Esophagus (tissue), 2 donors: Measurements from ENCODE around the gene SLC2A9. TPM values are rescaled to one million over a fixed set of nuclear protein-coding genes. Genes with fewer than 3 reads are reported as not detected.

Source experiments
- H3K27ac ChIP-seq, 2 donors: one replicate each; pipeline ENCODE4 v1.5.1; 2013; ENCODE audit warnings: low read depth in 2 of 2, mild to moderate bottlenecking in 2 of 2, inconsistent platforms in 1 of 2, low read length in 1 of 2, moderate library complexity in 1 of 2
- H3K27me3 ChIP-seq, 2 donors: one replicate each; pipeline ENCODE4 v1.6.1; 2013; ENCODE audit warnings: low read length in 2 of 2, control low read depth in 1 of 2, mild to moderate bottlenecking in 1 of 2; ENCODE audit not compliant: insufficient read depth in 2 of 2, control insufficient read depth in 1 of 2
- H3K36me3 ChIP-seq, 2 donors: one replicate each; pipeline ENCODE4 v1.6.1; 2013; ENCODE audit warnings: low read length in 1 of 2; ENCODE audit not compliant: control insufficient read depth in 2 of 2, insufficient read depth in 2 of 2
- H3K4me1 ChIP-seq, 2 donors: one replicate each; pipeline ENCODE4 v1.6.1; 2013; ENCODE audit warnings: low read length in 1 of 2; ENCODE audit not compliant: control insufficient read depth in 2 of 2, insufficient read depth in 2 of 2
- H3K4me3 ChIP-seq, 2 donors: one replicate each; pipeline ENCODE4 v1.5.1; 2013; ENCODE audit warnings: low read length in 2 of 2, mild to moderate bottlenecking in 2 of 2, low read depth in 1 of 2, moderate library complexity in 1 of 2
- H3K9me3 ChIP-seq, 2 donors: one replicate each; pipeline ENCODE4 v1.6.1; 2013; ENCODE audit warnings: mild to moderate bottlenecking in 2 of 2, low read depth in 1 of 2, low read length in 1 of 2, moderate library complexity in 1 of 2; ENCODE audit not compliant: control insufficient read depth in 2 of 2, insufficient read depth in 1 of 2
- WGBS, 2 donors: extraction: QIAGEN DNeasy Blood & Tissue Kit; methylation state at CpG; one replicate each; pipeline ENCODE4 v1.1.7; 2013; 5-methylcytosine and 5-hydroxymethylcytosine counted together
- polyA plus RNA-seq, 2 donors: library from polyadenylated mRNA; stranded (reverse); fragments of 200-250 nt; gene quantifications; one replicate each; pipeline ENCODE4 v1.2.3, GENCODE V29; 2013
- donor health status: healthy with polysubstance abuse.
- donor health status: Bipolar disorder and iron deficiency.

The SLC2A9 gene
- polyA plus RNA-seq, 2 donors: 4.1 to 5.8 TPM

- Histone ChIP-seq H3K9me3 (no peaks in the 10 kb centered on the region), H3K27me3 (no peaks in the 10 kb centered on the region), H3K4me1 (peaks cover 5 to 32% of the 10 kb centered on the region in 2 donors), H3K27ac (no peak overlapping the region), H3K36me3 (no peaks in the 10 kb centered on the region), H3K4me3 (no peak overlapping the region)
- WGBS, 2 donors: 81 to 82% methylated on average over 5 of the region's 5 CpGs
Measured at GRCh38 chr4:10023050-10023419, 1.7 kb upstream of the SLC2A9 start.

GRCh38 chr4:10022346-10023049 is 1.2 kb upstream of the SLC2A9 start:
- Histone ChIP-seq H3K36me3 (no peaks in the 10 kb centered on the region), H3K27me3 (no peaks in the 10 kb centered on the region), H3K4me3 (no peak overlapping the region), H3K9me3 (no peaks in the 10 kb centered on the region), H3K4me1 (peaks cover 5 to 32% of the 10 kb centered on the region in 2 donors), H3K27ac (peak overlapping the region; percentile 2 to 34)
- WGBS, 2 donors: 48 to 65% methylated on average over 14 of the region's 14 CpGs

DNA sequence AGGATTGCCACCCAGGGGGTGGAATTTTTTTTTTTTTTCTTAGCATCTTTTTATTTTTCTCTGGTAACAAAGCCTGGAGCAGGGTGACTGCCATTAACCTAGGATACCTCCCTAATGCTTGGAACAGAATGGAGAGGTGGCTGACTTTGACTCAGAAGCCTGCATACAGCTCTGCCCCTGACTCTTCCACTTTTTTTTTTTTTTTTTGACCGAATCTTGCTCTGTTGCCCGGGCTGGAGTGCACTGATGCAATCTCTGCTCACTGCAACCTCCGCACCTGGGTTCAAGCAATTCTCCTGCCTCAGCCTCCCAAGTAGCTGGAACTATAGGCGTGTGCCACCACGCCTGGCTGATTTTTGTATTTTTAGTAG is 341 bp upstream of the SLC2A9 start:
- peaks cover 5 to 32% of the 10 kb centered on the region in 2 donors for H3K4me1 ChIP-seq
- H3K27me3 ChIP-seq: no peaks in the 10 kb centered on the region
- no peak overlapping the region for H3K4me3 ChIP-seq
- WGBS, 2 donors: 58 to 75% methylated on average over 5 of the region's 5 CpGs
- no peaks in the 10 kb centered on the region for H3K36me3 ChIP-seq
- no peaks in the 10 kb centered on the region for H3K9me3 ChIP-seq
- no peak overlapping the region for H3K27ac ChIP-seq

GRCh38 chr4:10020106-10020505 is 1.2 kb downstream of the SLC2A9 start:
- peaks cover 5 to 32% of the 10 kb centered on the region in 2 donors for H3K4me1 ChIP-seq
- no peaks in the 10 kb centered on the region for H3K27me3 ChIP-seq
- no peak overlapping the region for H3K27ac ChIP-seq
- H3K36me3 ChIP-seq: no peaks in the 10 kb centered on the region
- 67 to 69% methylated on average over 6 of the region's 6 CpGs for WGBS, 2 donors
- no peak overlapping the region for H3K4me3 ChIP-seq
- no peaks in the 10 kb centered on the region for H3K9me3 ChIP-seq

- no peaks in the 10 kb centered on the region for H3K27me3 ChIP-seq
- peaks cover 5 to 32% of the 10 kb centered on the region in 2 donors for H3K4me1 ChIP-seq
- H3K9me3 ChIP-seq: no peaks in the 10 kb centered on the region
- no peak overlapping the region for H3K4me3 ChIP-seq
- 47 to 51% methylated on average over 9 of the region's 9 CpGs for WGBS, 2 donors
- no peaks in the 10 kb centered on the region for H3K36me3 ChIP-seq
- H3K27ac ChIP-seq: peak overlapping the region; percentile 84 to 86
Measured at GRCh38 chr4:10019521-10020051, 1.7 kb downstream of the SLC2A9 start.

GRCh38 chr4:10018818-10019461 is 2.4 kb downstream of the SLC2A9 start:
- Histone ChIP-seq H3K27me3 (no peaks in the 10 kb centered on the region), H3K27ac (peak overlapping the region; percentile 84 to 86), H3K36me3 (no peaks in the 10 kb centered on the region), H3K4me1 (peaks cover 5 to 30% of the 10 kb centered on the region in 2 donors), H3K9me3 (no peaks in the 10 kb centered on the region), H3K4me3 (peak overlapping the region; percentile 32 to 47)
- 2 to 5% methylated on average over 52 of the region's 52 CpGs for WGBS, 2 donors

GRCh38 chr4:10017037-10017893 is 4.0 kb downstream of the SLC2A9 start:
- Histone ChIP-seq H3K9me3 (no peaks in the 10 kb centered on the region), H3K4me3 (no peak overlapping the region), H3K4me1 (peaks cover 5 to 19% of the 10 kb centered on the region in 2 donors), H3K27me3 (no peaks in the 10 kb centered on the region), H3K27ac (no peak overlapping the region), H3K36me3 (no peaks in the 10 kb centered on the region)
- WGBS, 2 donors: 88 to 90% methylated on average over 11 of the region's 11 CpGs

- 76 to 82% methylated on average over 6 of the region's 6 CpGs for WGBS, 2 donors
- no peak overlapping the region for H3K27ac ChIP-seq
Measured at GRCh38 chr4:10016169-10016568, 5.1 kb downstream of the SLC2A9 start.

DNA sequence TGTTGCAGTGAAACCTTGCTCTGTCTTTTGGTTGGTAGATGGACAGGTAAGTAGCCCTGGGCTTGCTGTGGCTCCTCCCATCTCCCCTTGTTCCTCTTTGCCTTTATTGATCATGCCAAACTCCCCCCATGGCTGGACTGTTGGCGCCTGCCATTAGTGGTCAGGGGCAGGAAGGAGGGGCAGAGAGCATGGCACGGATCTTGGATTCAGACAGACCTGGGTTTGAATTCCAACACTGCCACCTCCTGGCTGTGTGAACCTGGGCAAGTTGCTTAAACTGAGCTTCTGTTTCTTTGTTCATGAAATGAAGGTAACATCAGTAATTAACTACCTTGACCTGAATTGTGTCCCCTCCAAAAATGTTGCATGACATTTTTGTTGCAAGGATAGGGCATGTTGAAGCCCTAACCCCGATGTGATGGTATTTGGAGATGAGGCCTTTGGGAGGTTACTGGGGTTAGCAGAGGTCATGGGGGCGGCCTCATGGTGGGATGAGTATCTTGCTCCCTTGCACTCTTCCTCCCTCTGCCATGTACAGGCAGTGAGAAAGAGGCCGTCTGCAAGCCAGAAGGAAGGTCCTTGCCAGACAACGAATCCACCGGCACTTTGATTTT is 6.0 kb downstream of the SLC2A9 start:
- H3K27ac ChIP-seq: no peak overlapping the region
- H3K9me3 ChIP-seq: no peaks in the 10 kb centered on the region
- no peaks in the 10 kb centered on the region for H3K36me3 ChIP-seq
- WGBS, 2 donors: 47 to 52% methylated on average over 7 of the region's 7 CpGs
- no peak overlapping the region for H3K4me3 ChIP-seq
- no peaks in the 10 kb centered on the region for H3K27me3 ChIP-seq
- H3K4me1 ChIP-seq: peaks cover 5 to 7% of the 10 kb centered on the region in 2 donors

More at GRCh38 chr4:10016169-10016568, 5.1 kb downstream of the SLC2A9 start:
- H3K36me3 ChIP-seq: no peaks in the 10 kb centered on the region
- H3K9me3 ChIP-seq: no peaks in the 10 kb centered on the region
- H3K4me3 ChIP-seq: no peak overlapping the region
- peaks cover 5 to 14% of the 10 kb centered on the region in 2 donors for H3K4me1 ChIP-seq
- H3K27me3 ChIP-seq: no peaks in the 10 kb centered on the region
